HepG2 (cell line): ENCODE measurements around the gene BAHCC1. TPM values are rescaled to one million over a fixed set of nuclear protein-coding genes. Genes with fewer than 3 reads are reported as not detected.
A peak's percentile ranks its signal among the peaks of the same experiment; 100 is the strongest.

Experiments
- AGO2 ChIP-seq: fragments of 200-400 bp; formaldehyde crosslinking; optimal IDR thresholded peaks from 2 replicates; pipeline ENCODE3; 2017; ENCODE audit warnings: mild to moderate bottlenecking, low read depth, low read length, moderate library complexity
- GTF3A ChIP-seq: sonication (generic); formaldehyde crosslinking; conservative IDR thresholded peaks from 2 replicates; pipeline ENCODE4 v1.4.0; 2020; ENCODE audit warnings: mild to moderate bottlenecking, missing genetic modification reagents
- HINFP ChIP-seq: sonication (generic); formaldehyde crosslinking; IDR thresholded peaks from 2 replicates; pipeline ENCODE4 v1.4.0; 2020; ENCODE audit warnings: low read depth, mild to moderate bottlenecking, missing genetic modification reagents
- HNRNPLL ChIP-seq: fragments of 200-400 bp; formaldehyde crosslinking; IDR thresholded peaks from 2 replicates; pipeline ENCODE4 v1.6.1; 2017; ENCODE audit warnings: mild to moderate bottlenecking, low read depth, low read length; ENCODE audit not compliant: poor library complexity, severe bottlenecking
- HOXA7 ChIP-seq: sonication (generic); formaldehyde crosslinking; IDR thresholded peaks from 2 replicates; pipeline ENCODE4 v1.8.1; 2022; ENCODE audit warnings: mild to moderate bottlenecking, missing genetic modification reagents, moderate library complexity
- MAFG ChIP-seq: sonication (generic); formaldehyde crosslinking; IDR thresholded peaks from 2 replicates; pipeline ENCODE4 v1.5.1; 2020; ENCODE audit warnings: mild to moderate bottlenecking, missing genetic modification reagents
- MED13 ChIP-seq: sonication (generic); formaldehyde crosslinking; IDR thresholded peaks from 2 replicates; pipeline ENCODE4 v1.5.0; 2020; ENCODE audit warnings: missing genetic modification reagents
- MZF1 ChIP-seq: sonication (generic); formaldehyde crosslinking; IDR thresholded peaks from 2 replicates; pipeline ENCODE4 v1.8.1; 2023; ENCODE audit warnings: mild to moderate bottlenecking, missing genetic modification reagents, borderline replicate concordance
- NFE2 ChIP-seq: sonication (generic); formaldehyde crosslinking; IDR thresholded peaks from 2 replicates; pipeline ENCODE4 v1.4.0; 2020; ENCODE audit warnings: missing genetic modification reagents
- RBFOX2 ChIP-seq: fragments of 200-400 bp; formaldehyde crosslinking; IDR thresholded peaks from 2 replicates; pipeline ENCODE4 v1.6.1; 2017; ENCODE audit warnings: low read depth, mild to moderate bottlenecking, low read length
- SKI ChIP-seq: fragments of 450-650 bp; IDR thresholded peaks from one replicate; pipeline ENCODE4 v1.6.1; 2018; ENCODE audit warnings: mild to moderate bottlenecking; ENCODE audit not compliant: partially characterized antibody
- STAG1 ChIP-seq: sonication (generic); formaldehyde crosslinking; IDR thresholded peaks from 2 replicates; pipeline ENCODE4 v1.4.0; 2020; ENCODE audit warnings: missing genetic modification reagents
- TAF15 ChIP-seq: fragments of 200-400 bp; formaldehyde crosslinking; IDR thresholded peaks from one replicate; pipeline ENCODE4 v1.6.1; 2018; ENCODE audit warnings: mild to moderate bottlenecking, low read depth, low read length; ENCODE audit not compliant: poor library complexity, severe bottlenecking
- TCF7 ChIP-seq: sonication (generic); IDR thresholded peaks from 2 replicates; pipeline ENCODE4 v1.6.1; 2016; ENCODE audit warnings: antibody characterized with exemption, low read depth
- TMF1 ChIP-seq: sonication (generic); formaldehyde crosslinking; IDR thresholded peaks from 2 replicates; pipeline ENCODE4 v1.8.1; 2022; ENCODE audit warnings: low read depth, missing genetic modification reagents
- ZBTB14 ChIP-seq: sonication (generic); formaldehyde crosslinking; IDR thresholded peaks from 2 replicates; pipeline ENCODE4 v1.4.0; 2020; ENCODE audit warnings: missing genetic modification reagents
- ZBTB26 ChIP-seq: IDR thresholded peaks from 2 replicates; pipeline ENCODE4 v1.6.1; 2016; ENCODE audit warnings: missing compliant biosample characterization, missing genetic modification reagents, borderline replicate concordance
- ZBTB7B ChIP-seq: sonication (generic); formaldehyde crosslinking; IDR thresholded peaks from 2 replicates; pipeline ENCODE4 v1.4.0; 2020; ENCODE audit warnings: missing genetic modification reagents
- ZNF160 ChIP-seq: sonication (generic); formaldehyde crosslinking; IDR thresholded peaks from 2 replicates; pipeline ENCODE4 v1.8.0; 2022; ENCODE audit warnings: mild to moderate bottlenecking, inconsistent platforms, missing genetic modification reagents
- ZNF235 ChIP-seq: sonication (generic); formaldehyde crosslinking; IDR thresholded peaks from 2 replicates; pipeline ENCODE4 v1.8.1; 2023; ENCODE audit warnings: mild to moderate bottlenecking, missing genetic modification reagents, borderline replicate concordance
- ZNF326 ChIP-seq: sonication (generic); formaldehyde crosslinking; IDR thresholded peaks from 2 replicates; pipeline ENCODE4 v1.4.0; 2020; ENCODE audit warnings: missing genetic modification reagents, borderline replicate concordance
- ZNF484 ChIP-seq: sonication (generic); formaldehyde crosslinking; IDR thresholded peaks from 2 replicates; pipeline ENCODE4 v1.5.1; 2020; ENCODE audit warnings: mild to moderate bottlenecking, low read depth, missing genetic modification reagents, borderline replicate concordance
- ZNF547 ChIP-seq: sonication (generic); formaldehyde crosslinking; IDR thresholded peaks from 2 replicates; pipeline ENCODE4 v1.5.1; 2020; ENCODE audit warnings: mild to moderate bottlenecking, missing genetic modification reagents
- polyA plus RNA-seq, 8 experiments: library from polyadenylated mRNA; depleted of rRNA in 3 of 8; stranded (reverse) in 7 of 8; unstranded in 1 of 8; fragments of >200 nt; fragmentation: Illumina TruSeq in 4 of 8; extraction: Trizol in 4 of 8; gene quantifications; 2 replicates each; pipeline versions ENCODE4 v1.2.1 to v1.2.3, GENCODE V29; 2011 to 2016; ENCODE audit warnings: low read depth in 4 of 8, missing spikeins in 1 of 8, mixed read lengths in 1 of 8; ENCODE audit not compliant: insufficient read depth in 1 of 8
- total RNA-seq, 5 experiments: library from RNA; depleted of rRNA; stranded (reverse); fragments of >200 nt; fragmentation: Illumina TruSeq; extraction: Trizol; gene quantifications; 2 replicates each; pipeline ENCODE4 v1.2.3, GENCODE V29; 2016; ENCODE audit warnings: low read depth in 1 of 5

The BAHCC1 gene
- total and polyA plus RNA-seq, 2 of the 13 experiments (the other 11 are each of a cell fraction or from before 2014, with no cell fraction given): 1.4 to 1.7 TPM

- 0 out of 2 replicates have a peak, but pooled peaks have one; percentile 51 for TF ChIP-seq MED13 (CRISPR knock-in tag)
- no peak for TF ChIP-seq MAFG (CRISPR knock-in tag)
- 0 out of 2 replicates have a peak, but pooled peaks have one; percentile 18 for TF ChIP-seq ZNF235 (CRISPR knock-in tag)
- 0 out of 2 replicates have a peak, but pooled peaks have one; percentile 26 for TF ChIP-seq ZBTB7B (CRISPR knock-in tag)
- no peak for TF ChIP-seq HOXA7 (CRISPR knock-in tag)
- TF ChIP-seq STAG1 (CRISPR knock-in tag): no peak
- TF ChIP-seq TAF15: peak; percentile 72
- TF ChIP-seq TCF7: no peak
- no peak for TF ChIP-seq SKI
- no peak for TF ChIP-seq NFE2
- TF ChIP-seq ZNF484: no peak
- TF ChIP-seq ZNF547 (CRISPR knock-in tag): no peak
- TF ChIP-seq GTF3A (CRISPR knock-in tag): no peak
- 0 out of 2 replicates have a peak, but pooled peaks have one; percentile 25 for TF ChIP-seq HINFP
- TF ChIP-seq ZNF160: 0 out of 2 replicates have a peak, but pooled peaks have one; percentile 11
- no peak for TF ChIP-seq ZBTB26 (CRISPR knock-in tag)
- no peak for TF ChIP-seq TMF1
- TF ChIP-seq ZBTB14: 0 out of 2 replicates have a peak, but pooled peaks have one; percentile 16
- TF ChIP-seq RBFOX2: peak; percentile 66
- TF ChIP-seq AGO2: peak; percentile 85
- peak; percentile 43 for TF ChIP-seq HNRNPLL
- no peak for TF ChIP-seq ZNF326
- TF ChIP-seq MZF1 (CRISPR knock-in tag): no peak
Observed at GRCh38 chr17:81392909-81393654, 2.2 kb upstream of the BAHCC1 start (continued).
